Osteocyte (in vitro differentiated cells): Measurements from ENCODE around the gene DYNC2H1. TPM values are rescaled to one million over a fixed set of nuclear protein-coding genes. Genes with fewer than 3 reads are reported as not detected.
A peak's percentile ranks its signal among the peaks of the same experiment; 100 is the strongest.

ENCODE experiments used
- DNase-seq: peaks from one replicate; pipeline ENCODE4 v3.0.0; 2021; ENCODE audit warnings: mixed read lengths; ENCODE audit not compliant: unreplicated experiment; ENCODE audit errors: extremely low spot score
- H3K27ac Mint-ChIP-seq: one replicate; pipeline ENCODE4 v1.8.0; 2021; ENCODE audit warnings: mild to moderate bottlenecking, mixed read lengths; ENCODE audit not compliant: unreplicated experiment
- H3K27me3 Mint-ChIP-seq: one replicate; pipeline ENCODE4 v1.8.0; 2021; ENCODE audit warnings: mixed read lengths; ENCODE audit not compliant: unreplicated experiment
- H3K36me3 Mint-ChIP-seq: one replicate; pipeline ENCODE4 v1.8.0; 2021; ENCODE audit warnings: mixed read lengths; ENCODE audit not compliant: unreplicated experiment
- H3K4me1 Mint-ChIP-seq: one replicate; pipeline ENCODE4 v1.8.0; 2021; ENCODE audit warnings: mixed read lengths; ENCODE audit not compliant: unreplicated experiment
- H3K4me3 Mint-ChIP-seq: one replicate; pipeline ENCODE4 v1.8.0; 2021; ENCODE audit warnings: mild to moderate bottlenecking, moderate library complexity, mixed read lengths; ENCODE audit not compliant: unreplicated experiment
- H3K9me3 Mint-ChIP-seq: one replicate; pipeline ENCODE4 v1.8.0; 2021; ENCODE audit warnings: mixed read lengths; ENCODE audit not compliant: unreplicated experiment
- total RNA-seq: library from RNA; stranded (reverse); gene quantifications from 2 replicates; pipeline ENCODE4 v1.2.1, GENCODE V29; 2021
- TF ChIP-seq, protein P1 (sequence below): fragments of 200-600 bp; sonication (generic); IDR thresholded peaks from 2 replicates; pipeline ENCODE4 v1.5.0; 2021; ENCODE audit warnings: antibody characterized with exemption, mild to moderate bottlenecking, moderate library complexity

The DYNC2H1 gene
- total RNA-seq, 1 donor from 2014 or later, result 23.4 TPM

DNA sequence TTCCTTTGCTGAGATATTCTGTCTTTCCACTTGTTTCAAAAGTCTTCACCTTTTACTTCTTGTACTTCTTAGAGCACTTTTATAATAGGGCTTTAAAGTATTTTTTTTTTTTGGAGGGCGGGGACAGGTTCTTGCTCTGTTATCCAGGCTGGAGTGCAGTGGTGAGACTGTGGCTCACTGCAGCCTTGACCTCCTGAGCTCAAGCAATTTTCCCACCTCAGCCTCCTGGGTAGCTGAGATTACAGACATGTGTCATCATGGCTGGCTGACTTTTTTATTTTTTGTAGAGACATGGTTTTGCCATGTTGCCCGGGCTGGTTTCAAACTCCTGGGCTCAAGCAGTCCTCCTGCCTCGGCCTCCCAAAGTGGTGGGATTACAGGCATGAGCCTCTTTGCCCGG lies 57.9 kb downstream of the DYNC2H1 start:
- Mint-ChIP-seq H3K4me1 (no peaks in the 10 kb centered on the region), H3K36me3 (peaks cover 36% of the 10 kb centered on the region), H3K27ac (no peak overlapping the region), H3K4me3 (no peak overlapping the region), H3K27me3 (no peaks in the 10 kb centered on the region), H3K9me3 (no peaks in the 10 kb centered on the region)
- no peak for DNase-seq
- TF ChIP-seq, protein P1, sequence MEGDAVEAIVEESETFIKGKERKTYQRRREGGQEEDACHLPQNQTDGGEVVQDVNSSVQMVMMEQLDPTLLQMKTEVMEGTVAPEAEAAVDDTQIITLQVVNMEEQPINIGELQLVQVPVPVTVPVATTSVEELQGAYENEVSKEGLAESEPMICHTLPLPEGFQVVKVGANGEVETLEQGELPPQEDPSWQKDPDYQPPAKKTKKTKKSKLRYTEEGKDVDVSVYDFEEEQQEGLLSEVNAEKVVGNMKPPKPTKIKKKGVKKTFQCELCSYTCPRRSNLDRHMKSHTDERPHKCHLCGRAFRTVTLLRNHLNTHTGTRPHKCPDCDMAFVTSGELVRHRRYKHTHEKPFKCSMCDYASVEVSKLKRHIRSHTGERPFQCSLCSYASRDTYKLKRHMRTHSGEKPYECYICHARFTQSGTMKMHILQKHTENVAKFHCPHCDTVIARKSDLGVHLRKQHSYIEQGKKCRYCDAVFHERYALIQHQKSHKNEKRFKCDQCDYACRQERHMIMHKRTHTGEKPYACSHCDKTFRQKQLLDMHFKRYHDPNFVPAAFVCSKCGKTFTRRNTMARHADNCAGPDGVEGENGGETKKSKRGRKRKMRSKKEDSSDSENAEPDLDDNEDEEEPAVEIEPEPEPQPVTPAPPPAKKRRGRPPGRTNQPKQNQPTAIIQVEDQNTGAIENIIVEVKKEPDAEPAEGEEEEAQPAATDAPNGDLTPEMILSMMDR, result no peak

DNA sequence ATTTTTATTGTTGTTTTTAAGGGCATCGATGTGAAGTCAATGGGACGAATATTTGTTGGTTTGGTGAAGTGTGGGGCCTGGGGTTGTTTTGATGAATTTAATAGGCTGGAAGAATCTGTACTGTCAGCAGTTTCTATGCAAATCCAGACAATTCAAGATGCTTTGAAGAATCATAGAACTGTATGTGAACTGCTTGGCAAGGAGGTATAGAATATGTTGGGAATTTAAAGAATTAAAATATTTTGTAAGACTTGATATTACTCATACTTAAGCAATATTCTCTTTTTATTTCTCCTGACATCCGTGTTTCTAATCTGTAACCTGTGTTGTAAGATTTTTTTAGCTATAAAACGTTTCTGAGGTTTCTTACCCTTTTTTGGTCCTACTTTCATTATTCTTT lies 61.6 kb downstream of the DYNC2H1 start:
- DNase-seq, result no peak
- Mint-ChIP-seq H3K4me1 (no peaks in the 10 kb centered on the region), H3K27ac (no peak overlapping the region), H3K36me3 (peaks cover 37% of the 10 kb centered on the region), H3K4me3 (no peak overlapping the region), H3K9me3 (no peaks in the 10 kb centered on the region), H3K27me3 (no peaks in the 10 kb centered on the region)
- TF ChIP-seq, protein P1, result no peak

GRCh38 chr11:103175461-103176129 lies 66.4 kb downstream of the DYNC2H1 start:
- no peaks in the 10 kb centered on the region for H3K9me3 Mint-ChIP-seq
- DNase-seq, result no peak
- H3K27me3 Mint-ChIP-seq, result no peaks in the 10 kb centered on the region
- TF ChIP-seq, protein P1, result no peak
- H3K27ac Mint-ChIP-seq, result no peak overlapping the region
- no peak overlapping the region for H3K4me3 Mint-ChIP-seq
- H3K36me3 Mint-ChIP-seq, result peaks cover 22% of the 10 kb centered on the region
- H3K4me1 Mint-ChIP-seq, result no peaks in the 10 kb centered on the region

DNA sequence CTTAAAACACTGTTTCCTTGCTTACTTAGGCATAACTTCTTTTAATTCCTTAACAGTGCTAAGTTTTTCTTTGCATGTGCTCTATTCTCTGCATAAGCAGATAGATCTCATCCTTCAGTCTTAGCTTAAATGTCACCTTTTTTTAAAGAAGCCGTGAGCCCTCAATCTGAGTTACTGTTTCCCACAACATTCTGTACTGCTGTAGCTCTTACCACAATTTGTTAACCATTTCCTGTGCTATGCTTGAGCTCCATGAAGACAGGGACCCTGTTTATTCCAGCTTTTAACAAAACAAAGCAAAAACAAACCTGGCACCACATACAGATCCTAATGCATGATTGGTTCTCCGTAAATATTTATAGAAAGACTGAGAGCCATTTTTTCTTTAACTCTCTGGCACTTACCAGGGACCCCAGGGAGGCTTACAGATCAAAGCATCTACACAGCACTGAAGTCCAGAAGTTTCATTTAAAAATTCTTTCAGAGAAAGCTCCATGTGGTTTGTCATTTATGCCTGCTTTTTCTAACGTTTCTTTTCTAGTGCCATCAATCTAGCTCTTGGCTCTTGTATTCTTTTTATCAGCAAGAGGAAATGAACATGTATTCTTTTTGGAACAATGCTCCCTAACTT lies 74.9 kb downstream of the DYNC2H1 start:
- Mint-ChIP-seq H3K4me1 (no peaks in the 10 kb centered on the region), H3K27me3 (no peaks in the 10 kb centered on the region), H3K9me3 (no peaks in the 10 kb centered on the region), H3K4me3 (no peak overlapping the region), H3K36me3 (peaks cover 14% of the 10 kb centered on the region), H3K27ac (no peak overlapping the region)
- no peak for DNase-seq
- TF ChIP-seq, protein P1, result no peak

DNA sequence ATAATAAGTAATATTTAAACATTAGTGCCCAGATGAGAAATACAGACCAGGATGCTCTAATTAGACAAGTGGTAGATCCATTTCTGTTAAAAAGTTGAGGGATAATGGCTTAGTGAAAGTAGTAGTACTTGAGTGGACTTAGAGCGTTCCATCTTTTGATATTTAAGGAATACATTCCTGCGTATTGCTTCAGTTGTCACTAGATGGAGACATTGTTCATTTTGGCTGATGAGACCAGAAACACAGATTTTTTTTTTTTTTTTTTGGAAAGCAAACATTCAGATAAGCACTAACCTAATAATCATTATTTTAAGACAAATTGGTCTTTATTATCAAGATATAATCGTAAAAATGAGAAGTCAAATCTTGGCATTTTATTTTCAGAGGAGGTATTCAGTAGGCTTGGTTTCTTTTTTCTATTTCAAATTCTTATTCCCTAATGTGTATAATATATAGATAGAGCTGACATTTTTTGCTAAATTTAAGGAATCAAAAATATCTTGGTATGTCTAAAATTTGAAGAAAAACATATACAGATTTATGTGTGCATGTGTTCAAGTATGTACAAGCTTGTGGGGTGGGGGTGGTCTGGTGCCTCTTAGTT lies 92.9 kb downstream of the DYNC2H1 start:
- Mint-ChIP-seq H3K27me3 (no peaks in the 10 kb centered on the region), H3K36me3 (peaks cover 11% of the 10 kb centered on the region), H3K27ac (no peak overlapping the region), H3K4me1 (peaks cover 2% of the 10 kb centered on the region), H3K9me3 (no peaks in the 10 kb centered on the region), H3K4me3 (no peak overlapping the region)
- no peak for DNase-seq
- TF ChIP-seq, protein P1, result peak; percentile 72
